Activated T-helper 1 cell treated with anti-CD3 and anti-CD28 coated beads, Interleukin-12 subunit alpha, Interleukin-12 subunit beta, Interleukin-2, Interleukin-4 antibody, amounts not matched to agents 30 ng/mL and 10 ng/mL and 1 ng/mL, durations not matched to agents 14 hours and 24 hours and 36 hours (primary cell): ENCODE results near the gene TBC1D5. TPM values are rescaled to one million over a fixed set of nuclear protein-coding genes. Genes with fewer than 3 reads are reported as not detected.

ENCODE experiments used
- DNase-seq: peaks from one replicate; pipeline ENCODE4 v3.0.0; 2021; ENCODE audit warnings: low spot score
- H3K27ac Mint-ChIP-seq: one replicate; pipeline ENCODE4 v1.8.0; 2021; ENCODE audit warnings: mild to moderate bottlenecking, mixed read lengths
- H3K27me3 Mint-ChIP-seq: one replicate; pipeline ENCODE4 v1.8.0; 2022; ENCODE audit warnings: mild to moderate bottlenecking, moderate library complexity, mixed read lengths; ENCODE audit not compliant: insufficient read depth
- H3K36me3 Mint-ChIP-seq: one replicate; pipeline ENCODE4 v1.8.0; 2021; ENCODE audit warnings: low read depth, mixed read lengths
- H3K4me1 Mint-ChIP-seq: one replicate; pipeline ENCODE4 v1.8.0; 2021; ENCODE audit warnings: low read depth, mixed read lengths
- H3K4me3 Mint-ChIP-seq: one replicate; pipeline ENCODE4 v1.8.0; 2021; ENCODE audit warnings: mild to moderate bottlenecking, moderate library complexity, mixed read lengths
- H3K9me3 Mint-ChIP-seq: one replicate; pipeline ENCODE4 v1.8.0; 2021; ENCODE audit warnings: mixed read lengths
- intact Hi-C: fragments of 100-400 bp; cut with micrococcal nuclease; formaldehyde crosslinking; loops from one replicate; pipeline ENCODE4 v1.15.1; 2024
- total RNA-seq: library from RNA; stranded (reverse); gene quantifications from 2 replicates; pipeline ENCODE4 v1.2.3, GENCODE V29; 2022

Gene TBC1D5
- total RNA-seq, 1 donor from 2014 or later, result 31.4 TPM

DNA sequence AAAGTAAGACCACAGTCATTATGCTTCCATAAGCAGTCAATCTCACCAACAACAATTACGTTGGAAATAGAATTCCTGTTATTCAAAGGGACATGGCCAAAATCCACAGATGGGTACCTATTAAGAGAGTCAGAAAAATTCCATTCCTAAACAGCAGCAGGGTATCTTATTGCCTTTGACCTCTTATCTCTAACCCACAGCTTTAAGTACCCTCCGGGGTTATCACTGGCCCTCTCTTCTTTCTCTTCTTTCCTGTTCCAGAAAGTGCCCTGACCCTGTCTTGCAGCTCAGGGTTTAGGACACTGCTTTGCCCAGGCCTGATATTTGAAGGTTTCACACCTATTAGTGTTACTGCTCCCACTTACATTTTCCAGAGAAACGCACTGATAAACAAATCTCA lies 428.7 kb downstream of the TBC1D5 start:
- H3K4me1 Mint-ChIP-seq, result no peaks in the 10 kb centered on the region
- no peak overlapping the region for H3K4me3 Mint-ChIP-seq
- no peak overlapping the region for H3K27ac Mint-ChIP-seq
- H3K27me3 Mint-ChIP-seq, result no peaks in the 10 kb centered on the region
- no peak for DNase-seq
- intact Hi-C loops, result no loop called here
- no peaks in the 10 kb centered on the region for H3K9me3 Mint-ChIP-seq
- no peaks in the 10 kb centered on the region for H3K36me3 Mint-ChIP-seq

DNA sequence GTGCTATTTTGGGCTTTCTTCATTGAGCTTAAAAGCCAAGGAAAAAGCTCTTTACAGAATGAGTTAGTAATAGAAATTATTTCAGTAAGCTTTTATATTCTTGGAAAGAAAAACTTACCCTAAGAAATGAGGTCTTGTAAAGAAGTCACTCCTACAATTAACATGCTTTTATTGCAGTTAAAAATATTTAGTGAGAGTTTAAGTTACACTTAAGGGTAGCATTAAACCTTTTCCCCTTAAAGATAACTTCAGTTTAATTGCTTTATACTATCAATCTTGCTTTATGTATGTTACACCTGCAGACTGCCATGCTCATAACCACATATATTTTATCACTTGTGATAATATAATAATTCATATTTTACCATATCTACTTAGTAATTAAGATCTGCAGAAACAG lies 431.4 kb downstream of the TBC1D5 start:
- no peaks in the 10 kb centered on the region for H3K36me3 Mint-ChIP-seq
- DNase-seq, result no peak
- intact Hi-C loops, result no loop called here
- H3K27me3 Mint-ChIP-seq, result no peaks in the 10 kb centered on the region
- H3K4me1 Mint-ChIP-seq, result no peaks in the 10 kb centered on the region
- no peaks in the 10 kb centered on the region for H3K9me3 Mint-ChIP-seq
- no peak overlapping the region for H3K4me3 Mint-ChIP-seq
- H3K27ac Mint-ChIP-seq, result no peak overlapping the region

DNA sequence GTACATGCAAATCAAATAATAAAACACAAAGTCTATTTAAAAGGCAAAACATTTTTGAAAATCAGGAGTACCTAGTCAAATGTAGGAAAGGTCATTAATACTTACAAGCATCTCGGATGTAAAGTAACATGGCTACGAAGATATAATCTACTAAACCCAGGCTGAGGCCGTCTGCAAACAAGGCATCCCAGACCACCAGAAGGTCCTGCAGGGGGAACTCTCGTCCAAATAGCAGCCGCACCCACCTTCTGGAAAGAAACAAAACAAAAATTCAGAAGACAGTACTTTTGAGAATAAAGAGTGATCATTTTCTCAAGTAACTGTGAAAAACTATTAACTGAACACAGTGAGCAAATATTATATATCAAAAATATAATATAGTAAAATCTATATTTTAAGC lies 434.5 kb downstream of the TBC1D5 start:
- Mint-ChIP-seq H3K27ac (no peak overlapping the region), H3K9me3 (no peaks in the 10 kb centered on the region), H3K4me3 (no peak overlapping the region), H3K27me3 (no peaks in the 10 kb centered on the region), H3K36me3 (no peaks in the 10 kb centered on the region), H3K4me1 (no peaks in the 10 kb centered on the region)
- intact Hi-C loops, result no loop called here
- no peak for DNase-seq

DNA sequence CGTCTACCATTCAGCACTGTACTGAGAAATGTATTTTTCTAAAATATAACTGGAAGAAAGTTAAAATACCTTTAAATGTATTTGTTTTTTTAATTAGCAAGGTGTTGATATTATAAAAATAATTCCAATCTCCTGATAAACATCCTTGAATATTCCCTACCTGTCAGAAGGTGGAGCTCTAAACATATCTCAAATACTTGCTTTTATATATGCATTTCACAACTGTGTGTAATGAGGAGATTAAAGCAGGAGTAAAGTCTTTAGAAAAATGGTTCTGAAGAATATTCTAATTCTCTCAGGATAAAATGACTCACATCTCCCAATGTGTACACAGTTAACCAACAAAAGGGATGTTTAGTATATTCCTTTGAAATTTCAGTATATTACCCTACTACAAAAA lies 434.9 kb downstream of the TBC1D5 start:
- intact Hi-C loops, result no loop called here
- H3K36me3 Mint-ChIP-seq, result no peaks in the 10 kb centered on the region
- H3K4me1 Mint-ChIP-seq, result no peaks in the 10 kb centered on the region

DNA sequence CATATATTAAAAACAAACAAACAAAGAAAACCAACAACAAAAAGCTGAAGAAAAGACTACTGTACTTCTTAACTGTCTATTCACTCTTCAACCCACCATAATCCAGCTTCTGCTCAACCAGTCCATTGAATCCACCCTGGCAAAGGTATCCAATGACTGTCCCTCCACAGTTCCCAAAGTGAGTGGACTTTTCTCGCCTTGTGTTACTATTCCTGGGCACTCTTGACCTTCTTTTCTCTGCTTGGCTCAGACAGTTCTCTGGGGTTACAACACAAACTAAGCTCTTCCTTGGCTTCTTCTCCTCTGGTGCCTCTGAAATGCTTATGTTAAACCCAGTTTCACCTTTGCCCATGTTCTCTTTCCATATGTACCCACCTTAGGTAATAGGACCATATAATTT lies 437.5 kb downstream of the TBC1D5 start:
- Mint-ChIP-seq H3K27ac (no peak overlapping the region), H3K4me1 (peaks cover 7% of the 10 kb centered on the region), H3K9me3 (no peaks in the 10 kb centered on the region), H3K4me3 (no peak overlapping the region), H3K27me3 (no peaks in the 10 kb centered on the region), H3K36me3 (no peaks in the 10 kb centered on the region)
- DNase-seq, result no peak
- intact Hi-C loops, result no loop called here

More for the DNA sequence above, 434.9 kb downstream of the TBC1D5 start:
- no peaks in the 10 kb centered on the region for H3K27me3 Mint-ChIP-seq
- no peak overlapping the region for H3K4me3 Mint-ChIP-seq
- no peak overlapping the region for H3K27ac Mint-ChIP-seq
- DNase-seq, result no peak
- no peaks in the 10 kb centered on the region for H3K9me3 Mint-ChIP-seq

DNA sequence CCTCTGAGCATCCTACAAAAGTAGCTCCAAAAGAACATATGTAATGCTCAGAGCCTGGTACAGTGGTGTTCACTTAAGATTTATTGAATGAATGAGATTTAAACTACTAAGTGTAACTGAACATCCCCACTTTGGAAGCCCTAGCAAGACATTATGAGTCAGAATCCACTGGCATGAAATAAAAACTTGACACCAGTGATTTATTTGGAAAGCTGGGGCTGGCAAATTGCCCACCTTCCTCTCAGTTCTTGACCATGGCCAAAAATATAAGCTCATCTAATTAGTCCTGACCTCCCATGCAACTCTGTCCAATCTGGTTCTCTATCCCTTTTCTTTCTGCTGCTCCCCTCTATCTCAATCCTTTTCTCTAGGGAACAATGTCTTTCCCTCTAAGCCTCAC lies 439.7 kb downstream of the TBC1D5 start:
- no peaks in the 10 kb centered on the region for H3K9me3 Mint-ChIP-seq
- H3K36me3 Mint-ChIP-seq, result no peaks in the 10 kb centered on the region
- peaks cover 7% of the 10 kb centered on the region for H3K4me1 Mint-ChIP-seq
- intact Hi-C loops, result no loop called here
- H3K27ac Mint-ChIP-seq, result no peak overlapping the region
- no peak overlapping the region for H3K4me3 Mint-ChIP-seq
- DNase-seq, result no peak
- no peaks in the 10 kb centered on the region for H3K27me3 Mint-ChIP-seq

DNA sequence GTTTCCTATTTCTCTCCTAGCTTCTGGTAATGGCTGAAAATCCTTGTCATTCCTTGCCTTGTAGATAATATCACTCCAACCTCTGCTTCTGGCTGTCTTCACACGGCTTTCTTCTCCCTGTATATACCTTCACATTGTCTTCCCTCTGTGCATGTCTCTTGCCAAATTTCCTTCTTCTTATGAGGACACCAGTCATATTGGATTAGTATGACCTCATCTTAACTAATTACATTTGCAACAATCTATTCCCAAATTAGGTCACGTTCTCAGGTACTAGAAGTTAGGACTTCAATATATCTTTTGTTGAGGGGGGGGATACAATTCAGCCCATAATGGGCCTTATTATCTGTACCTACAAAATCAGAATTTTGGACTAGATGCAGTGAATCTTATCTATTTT lies 440.3 kb downstream of the TBC1D5 start:
- H3K9me3 Mint-ChIP-seq, result no peaks in the 10 kb centered on the region
- H3K4me3 Mint-ChIP-seq, result no peak overlapping the region
- no peaks in the 10 kb centered on the region for H3K27me3 Mint-ChIP-seq
- no peak for DNase-seq
- peaks cover 7% of the 10 kb centered on the region for H3K4me1 Mint-ChIP-seq
- intact Hi-C loops, result no loop called here
- no peak overlapping the region for H3K27ac Mint-ChIP-seq
- H3K36me3 Mint-ChIP-seq, result no peaks in the 10 kb centered on the region

DNA sequence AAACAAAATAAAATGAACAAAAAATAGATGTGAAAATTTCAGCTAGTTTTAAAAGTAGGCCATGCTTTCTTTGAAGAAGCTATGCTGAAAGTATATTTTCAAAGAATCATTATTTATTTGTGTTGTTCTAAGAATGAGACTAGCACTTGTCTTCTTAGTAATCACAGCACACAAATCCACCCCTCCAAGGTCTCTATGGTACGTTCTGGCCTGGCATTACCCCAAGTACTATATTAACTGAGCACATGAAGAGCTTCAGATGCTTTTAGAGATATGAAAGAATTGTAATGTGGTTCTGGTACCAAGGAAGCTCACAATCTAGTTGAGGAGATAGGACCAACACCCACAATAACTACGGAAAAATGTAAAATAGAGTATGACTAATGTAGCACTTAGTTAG lies 441.2 kb downstream of the TBC1D5 start:
- Mint-ChIP-seq H3K27me3 (no peaks in the 10 kb centered on the region), H3K9me3 (no peaks in the 10 kb centered on the region), H3K4me3 (no peak overlapping the region), H3K27ac (no peak overlapping the region), H3K4me1 (peaks cover 7% of the 10 kb centered on the region), H3K36me3 (no peaks in the 10 kb centered on the region)
- intact Hi-C loops, result no loop called here
- no peak for DNase-seq

DNA sequence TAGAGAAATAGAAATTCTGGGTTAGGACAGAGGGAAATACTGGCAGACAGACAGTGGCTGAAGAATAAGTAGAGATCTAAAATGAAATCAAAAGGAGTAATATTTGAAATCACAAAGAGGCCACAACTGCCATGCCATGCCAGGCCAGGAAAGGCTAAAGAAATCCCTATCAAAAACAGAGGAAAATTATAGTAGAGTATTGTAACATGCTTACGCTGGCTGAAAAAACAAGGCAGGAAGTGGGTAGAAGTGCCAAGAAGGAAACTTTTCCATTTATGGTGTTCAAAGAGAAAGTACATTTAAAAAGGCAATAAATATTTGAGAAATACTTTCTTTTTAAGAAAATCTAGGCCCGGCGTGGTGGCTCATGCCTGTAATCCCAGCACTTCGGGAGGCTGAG lies 442.0 kb downstream of the TBC1D5 start:
- H3K4me1 Mint-ChIP-seq, result peaks cover 7% of the 10 kb centered on the region
- H3K27me3 Mint-ChIP-seq, result no peaks in the 10 kb centered on the region
- no peak overlapping the region for H3K4me3 Mint-ChIP-seq
- H3K36me3 Mint-ChIP-seq, result no peaks in the 10 kb centered on the region
- no peaks in the 10 kb centered on the region for H3K9me3 Mint-ChIP-seq
- DNase-seq, result no peak
- intact Hi-C loops, result no loop called here
- no peak overlapping the region for H3K27ac Mint-ChIP-seq

DNA sequence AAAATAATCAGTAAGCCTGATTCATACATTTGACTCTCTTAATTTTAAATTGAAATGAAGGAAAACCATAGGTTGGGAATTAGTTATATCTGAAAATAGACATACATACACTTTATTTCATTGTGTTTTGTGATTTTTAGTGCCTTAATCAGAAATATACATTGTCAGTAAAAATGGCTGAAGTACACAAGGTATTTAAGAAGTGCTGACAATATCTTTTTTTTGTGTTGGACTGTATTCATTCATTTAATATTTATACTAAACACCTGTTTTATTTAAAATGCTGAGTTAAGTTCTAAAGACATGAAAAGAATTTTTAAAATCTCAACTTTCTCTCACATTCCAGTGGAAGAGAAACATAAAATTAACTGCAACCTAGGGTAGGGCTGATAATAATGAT lies 444.4 kb downstream of the TBC1D5 start:
- Mint-ChIP-seq H3K4me3 (no peak overlapping the region), H3K27ac (no peak overlapping the region), H3K27me3 (no peaks in the 10 kb centered on the region), H3K9me3 (no peaks in the 10 kb centered on the region), H3K4me1 (peaks cover 7% of the 10 kb centered on the region), H3K36me3 (no peaks in the 10 kb centered on the region)
- DNase-seq, result no peak
- intact Hi-C loops, result no loop called here

DNA sequence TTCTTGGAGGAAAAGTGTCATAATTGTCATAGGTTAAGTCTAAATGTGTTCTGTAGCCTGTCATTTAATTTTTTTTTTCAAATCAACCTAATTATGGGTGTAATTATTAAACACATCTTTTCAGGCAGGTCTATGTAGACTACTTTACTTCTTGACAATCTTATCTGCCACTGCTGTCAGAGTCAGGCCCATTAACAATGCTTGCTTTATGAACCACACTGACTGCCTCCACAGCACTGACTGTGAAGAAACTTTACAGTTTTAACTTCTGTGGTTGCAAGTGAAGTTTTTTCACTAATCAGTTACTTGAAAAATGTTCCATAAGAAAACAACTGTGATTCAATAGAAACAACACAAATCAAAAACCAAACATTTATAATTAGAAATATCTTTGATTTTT lies 449.9 kb downstream of the TBC1D5 start:
- DNase-seq, result no peak
- no peaks in the 10 kb centered on the region for H3K9me3 Mint-ChIP-seq
- intact Hi-C loops, result no loop called here
- no peak overlapping the region for H3K4me3 Mint-ChIP-seq
- H3K27ac Mint-ChIP-seq, result no peak overlapping the region
- no peaks in the 10 kb centered on the region for H3K36me3 Mint-ChIP-seq
- no peaks in the 10 kb centered on the region for H3K4me1 Mint-ChIP-seq
- H3K27me3 Mint-ChIP-seq, result no peaks in the 10 kb centered on the region

DNA sequence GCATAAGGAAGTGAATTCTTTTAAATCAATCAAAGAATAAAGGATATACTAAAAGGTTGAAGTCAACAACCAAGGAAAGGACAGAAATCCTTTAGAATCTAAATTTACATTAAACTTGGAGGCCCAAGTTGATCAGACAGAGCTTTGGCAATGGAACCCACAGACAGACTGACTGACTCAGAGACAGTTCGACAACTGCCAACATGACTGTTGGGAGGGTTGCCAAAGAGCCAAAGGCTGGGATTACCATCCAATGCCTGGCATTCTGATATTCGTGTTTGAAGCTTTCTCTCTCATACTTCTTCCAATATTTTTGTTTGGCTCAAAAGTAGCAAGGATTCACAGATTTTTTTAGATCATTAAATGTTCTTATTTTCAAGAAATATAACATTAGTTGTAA lies 451.5 kb downstream of the TBC1D5 start:
- intact Hi-C loops, result no loop called here
- no peaks in the 10 kb centered on the region for H3K27me3 Mint-ChIP-seq
- H3K36me3 Mint-ChIP-seq, result no peaks in the 10 kb centered on the region
- H3K27ac Mint-ChIP-seq, result no peak overlapping the region
- no peak overlapping the region for H3K4me3 Mint-ChIP-seq
- no peak for DNase-seq
- no peaks in the 10 kb centered on the region for H3K4me1 Mint-ChIP-seq
- no peaks in the 10 kb centered on the region for H3K9me3 Mint-ChIP-seq

DNA sequence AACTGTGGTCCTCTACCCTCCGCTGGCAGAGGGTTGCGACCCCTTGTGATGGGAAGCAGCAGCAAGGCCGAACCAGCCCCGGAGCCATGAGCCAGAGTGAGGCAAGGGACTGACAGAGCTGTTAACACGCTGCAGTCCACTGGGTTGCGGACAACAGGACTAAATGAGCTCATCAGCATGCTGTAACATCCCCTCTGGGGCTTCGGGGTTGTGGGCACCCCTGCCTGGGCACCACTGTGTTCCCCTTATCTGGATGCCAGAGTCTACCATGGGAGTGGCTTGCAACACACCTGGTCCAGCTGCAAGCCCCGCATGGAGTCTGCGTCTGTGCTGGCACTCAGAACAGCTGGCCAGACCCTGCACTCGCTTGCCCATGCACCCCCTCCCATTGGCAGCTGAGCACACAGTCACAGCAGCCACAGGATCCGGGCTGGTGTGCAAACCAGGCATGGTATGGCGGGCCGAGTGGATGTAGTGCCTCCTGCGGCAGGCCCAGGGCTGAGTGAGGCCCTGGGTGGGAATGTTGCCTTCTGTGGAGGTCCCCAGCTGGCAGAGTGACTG lies 453.5 kb downstream of the TBC1D5 start:
- no peak overlapping the region for H3K27ac Mint-ChIP-seq
- no peaks in the 10 kb centered on the region for H3K4me1 Mint-ChIP-seq
- H3K27me3 Mint-ChIP-seq, result no peaks in the 10 kb centered on the region
- H3K9me3 Mint-ChIP-seq, result no peaks in the 10 kb centered on the region
- H3K4me3 Mint-ChIP-seq, result no peak overlapping the region
- intact Hi-C loops, result no loop called here
- no peaks in the 10 kb centered on the region for H3K36me3 Mint-ChIP-seq
- DNase-seq, result no peak

DNA sequence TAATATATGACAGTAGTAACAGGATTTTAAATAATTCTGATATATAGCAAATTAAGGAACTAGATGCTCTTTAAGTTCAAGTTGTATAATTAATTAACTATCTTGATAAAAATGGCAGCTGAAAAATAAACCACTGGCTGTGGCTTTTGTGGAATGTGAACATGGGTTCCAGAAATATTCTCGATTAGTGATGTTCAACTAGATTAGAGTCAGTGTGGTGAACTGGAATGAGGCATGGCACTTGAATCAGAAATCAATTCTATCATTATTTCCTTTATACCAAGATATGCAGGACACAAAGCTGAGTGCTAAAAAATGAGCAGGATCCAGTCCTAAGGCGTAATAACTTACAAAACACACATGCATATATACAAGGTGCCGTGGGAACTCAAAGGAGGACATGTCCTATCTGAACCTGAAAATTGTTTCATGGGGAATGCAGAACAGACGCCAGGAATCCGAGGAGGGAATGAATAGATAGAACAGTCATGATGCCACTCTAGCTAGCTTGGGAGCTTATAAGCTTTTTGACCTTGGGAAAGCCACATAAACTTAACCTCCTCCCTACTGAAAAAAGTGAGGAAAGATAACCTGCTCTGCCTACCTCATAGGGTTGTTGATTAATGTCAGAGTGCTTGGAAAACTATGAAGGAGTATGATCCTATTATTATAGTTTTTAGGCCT lies 455.3 kb downstream of the TBC1D5 start:
- Mint-ChIP-seq H3K4me3 (no peak overlapping the region), H3K4me1 (no peaks in the 10 kb centered on the region), H3K27ac (no peak overlapping the region), H3K36me3 (no peaks in the 10 kb centered on the region), H3K27me3 (no peaks in the 10 kb centered on the region), H3K9me3 (no peaks in the 10 kb centered on the region)
- no peak for DNase-seq
- intact Hi-C loops, result no loop called here
